GM12801 (cell line): Measurements from ENCODE around the gene SP100.

ENCODE experiments used
- CTCF ChIP-seq: IDR thresholded peaks from one replicate; pipeline ENCODE4 v1.5.1; 2011; ENCODE audit warnings: control low read depth; ENCODE audit not compliant: insufficient read length; ENCODE audit errors: extremely low read depth

The SP100 gene

DNA sequence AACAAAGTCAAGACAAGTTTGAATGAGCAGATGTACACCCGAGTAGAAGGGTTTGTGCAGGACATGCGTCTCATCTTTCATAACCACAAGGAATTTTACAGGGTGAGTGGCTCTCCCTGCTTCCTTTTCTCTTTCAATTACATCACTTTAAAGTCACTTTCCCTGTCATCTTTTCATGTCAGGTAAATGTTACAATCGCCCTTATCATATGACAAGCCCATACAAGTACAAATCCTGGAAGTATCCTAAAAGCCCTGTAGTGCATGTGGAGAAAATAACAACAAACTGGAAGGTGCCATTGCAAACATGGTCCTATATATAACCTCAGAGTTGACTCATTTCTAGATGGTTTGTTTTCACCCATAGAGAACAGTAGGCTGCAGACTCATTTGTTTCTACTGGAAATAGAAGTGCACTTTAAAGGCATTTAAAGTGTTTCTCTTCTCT lies 126.0 kb downstream of the SP100 start:
- TF ChIP-seq CTCF: no peak

- no peak for TF ChIP-seq CTCF
These were observed 126.8 kb downstream of the SP100 start for GRCh38 chr2:230542751-230543150.

- no peak for TF ChIP-seq CTCF
These were observed 136.2 kb downstream of the SP100 start for GRCh38 chr2:230552181-230552580.

GRCh38 chr2:230557065-230557464 lies 141.1 kb downstream of the SP100 start:
- no peak for TF ChIP-seq CTCF

- no peak for TF ChIP-seq CTCF
These were observed 149.1 kb downstream of the SP100 start for GRCh38 chr2:230564805-230565779.

DNA sequence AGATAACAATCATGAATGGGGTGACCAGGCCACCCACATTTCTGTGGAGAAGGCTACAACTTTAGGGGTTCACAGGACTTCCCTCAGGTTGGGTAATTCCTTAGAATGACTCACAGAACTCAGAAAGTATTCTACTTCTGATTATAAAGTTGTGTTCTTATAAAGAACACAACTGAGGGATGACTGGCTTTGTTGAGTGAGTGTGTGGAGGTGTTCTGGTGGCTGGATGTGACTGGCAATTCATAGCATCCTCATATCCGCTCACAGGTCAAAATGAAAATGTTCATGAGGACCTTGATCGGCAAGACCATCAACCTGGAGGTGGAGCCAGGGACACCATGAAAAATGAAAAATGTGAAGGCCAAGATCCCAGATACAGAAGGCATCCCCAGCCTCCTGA lies 153.3 kb downstream of the SP100 start:
- no peak for TF ChIP-seq CTCF

DNA sequence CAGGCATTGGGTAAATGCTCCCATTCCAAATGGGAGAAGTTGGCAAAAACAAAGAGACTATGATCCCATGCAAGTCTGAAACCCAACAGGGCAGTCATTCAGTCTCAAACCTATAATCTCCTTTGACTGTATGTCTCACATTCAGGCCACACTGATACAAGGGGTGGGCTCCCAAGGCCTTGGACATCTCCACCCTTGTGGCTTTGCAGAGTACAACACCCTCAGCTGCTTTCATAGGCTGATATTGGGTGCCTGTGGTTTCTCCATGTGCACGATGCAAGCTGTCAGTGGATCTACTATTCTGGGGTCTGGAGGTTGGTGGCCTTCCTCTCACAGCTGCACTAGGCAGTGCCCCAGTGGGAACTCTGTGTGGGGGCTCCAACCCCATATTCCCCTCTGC lies 155.0 kb downstream of the SP100 start:
- TF ChIP-seq CTCF: no peak
